Keratinocyte (primary cell): ENCODE data around the gene IFT122.

ENCODE experiments used
- CTCF ChIP-seq, 3 experiments: IDR thresholded peaks in 1 of 3; conservative IDR thresholded peaks in 1 of 3; optimal IDR thresholded peaks in 1 of 3; 2 replicates in 2 of 3; 3 replicates in 1 of 3; pipeline versions ENCODE3 to v1.5.1; 2011; ENCODE audit warnings: low read length in 3 of 3, mild to moderate bottlenecking in 3 of 3, moderate library complexity in 2 of 3, control low read depth in 1 of 3, inconsistent platforms in 1 of 3; ENCODE audit not compliant: insufficient read depth in 2 of 3; ENCODE audit errors: extremely low read depth in 1 of 3
- EZH2 ChIP-seq: IDR thresholded peaks from one replicate; pipeline ENCODE4 v1.6.1; 2012; ENCODE audit warnings: inconsistent platforms, mild to moderate bottlenecking, low read length, moderate library complexity

GRCh38 chr3:129557548-129557894 lies 117.5 kb downstream of the IFT122 start:
- TF ChIP-seq CTCF (optimal IDR thresholded peaks at IDR 0.05 in 1 of 3, IDR thresholded peaks at IDR 0.05 in 1 of 3, conservative IDR thresholded peaks at IDR 0.05 in 1 of 3; ENCODE audit: extremely low read depth in 1 of 3, insufficient read depth in 2 of 3, low read length in 3 of 3) (no peak), EZH2 (no peak)
